HFFc6 (cell line): ENCODE results near the gene TMEM190. TPM values are rescaled to one million over a fixed set of nuclear protein-coding genes. Genes with fewer than 3 reads are reported as not detected.

ENCODE experiments used
- DNase-seq: peaks from one replicate; pipeline ENCODE4 v3.0.0-alpha.2; 2018
- H3K27ac Mint-ChIP-seq: 2 replicates; pipeline ENCODE4 v1.8.0; 2020; ENCODE audit warnings: mild to moderate bottlenecking, mixed read lengths
- H3K27me3 Mint-ChIP-seq: 2 replicates; pipeline ENCODE4 v1.8.0; 2021; ENCODE audit warnings: mild to moderate bottlenecking, moderate library complexity, mixed read lengths; ENCODE audit not compliant: insufficient read depth
- H3K36me3 Mint-ChIP-seq: 2 replicates; pipeline ENCODE4 v1.8.0; 2021; ENCODE audit warnings: low read depth, mixed read lengths
- H3K4me1 Mint-ChIP-seq: 2 replicates; pipeline ENCODE4 v1.8.0; 2020; ENCODE audit warnings: low read depth, mixed read lengths
- H3K4me3 Mint-ChIP-seq: 2 replicates; pipeline ENCODE4 v1.8.0; 2020; ENCODE audit warnings: mild to moderate bottlenecking, moderate library complexity, mixed read lengths
- H3K9me3 Mint-ChIP-seq: 2 replicates; pipeline ENCODE4 v1.8.0; 2020; ENCODE audit warnings: mild to moderate bottlenecking, mixed read lengths
- CTCF ChIP-seq: fragments of 200-600 bp; sonication (generic); IDR thresholded peaks from 2 replicates; pipeline ENCODE4 v1.5.0; 2021; ENCODE audit warnings: antibody characterized with exemption, mild to moderate bottlenecking
- total RNA-seq, 6 experiments: library from RNA; stranded (reverse); fragmentation: NEBNext Ultra II Directional; extraction: Animal tissue kit (Norgen Biotek cat#: 25700); gene quantifications; 2 replicates in 1 of 6; 3 replicates in 5 of 6; pipeline ENCODE4 v1.2.3, GENCODE V29; 2021

TMEM190 gene
- total RNA-seq, 6 experiments from 2014 or later, result 0.33 to 1.1 (median 0.61) TPM; not detected in 3

GRCh38 chr19:55348317-55349034 is 28.1 kb upstream of the TMEM190 start:
- Mint-ChIP-seq H3K4me3 (no peak overlapping the region), H3K27me3 (peaks cover 12% of the 10 kb centered on the region), H3K27ac (no peak overlapping the region), H3K9me3 (no peaks in the 10 kb centered on the region), H3K36me3 (no peaks in the 10 kb centered on the region; the same call in 1 of the 2 replicates), H3K4me1 (peaks cover 11% of the 10 kb centered on the region)
- DNase-seq, result no peak
- no peak for TF ChIP-seq CTCF

GRCh38 chr19:55350620-55351315 is 25.9 kb upstream of the TMEM190 start:
- no peak for DNase-seq
- H3K27ac Mint-ChIP-seq, result no peak overlapping the region
- peaks cover 12% of the 10 kb centered on the region for H3K27me3 Mint-ChIP-seq
- no peaks in the 10 kb centered on the region for H3K36me3 Mint-ChIP-seq
- no peak overlapping the region for H3K4me3 Mint-ChIP-seq
- no peak for TF ChIP-seq CTCF
- H3K9me3 Mint-ChIP-seq, result no peaks in the 10 kb centered on the region
- peaks cover under 1% of the 10 kb centered on the region; the same call in 1 of the 2 replicates for H3K4me1 Mint-ChIP-seq

- H3K27ac Mint-ChIP-seq, result no peak overlapping the region
- H3K9me3 Mint-ChIP-seq, result no peaks in the 10 kb centered on the region
- peaks cover 16% of the 10 kb centered on the region for H3K27me3 Mint-ChIP-seq
- H3K4me3 Mint-ChIP-seq, result no peak overlapping the region
- H3K36me3 Mint-ChIP-seq, result no peaks in the 10 kb centered on the region
- TF ChIP-seq CTCF, result no peak
- no peaks in the 10 kb centered on the region for H3K4me1 Mint-ChIP-seq
- DNase-seq, result no peak
Measured at GRCh38 chr19:55352040-55352439, 24.6 kb upstream of the TMEM190 start.

GRCh38 chr19:55352549-55353145 is 24.0 kb upstream of the TMEM190 start:
- Mint-ChIP-seq H3K27me3 (peaks cover 17% of the 10 kb centered on the region), H3K4me1 (no peaks in the 10 kb centered on the region), H3K9me3 (no peaks in the 10 kb centered on the region), H3K4me3 (no peak overlapping the region), H3K36me3 (no peaks in the 10 kb centered on the region), H3K27ac (no peak overlapping the region)
- DNase-seq, result no peak
- no peak for TF ChIP-seq CTCF

GRCh38 chr19:55353356-55353802 is 23.2 kb upstream of the TMEM190 start:
- Mint-ChIP-seq H3K4me1 (no peaks in the 10 kb centered on the region), H3K9me3 (no peaks in the 10 kb centered on the region), H3K36me3 (no peaks in the 10 kb centered on the region), H3K27me3 (peaks cover 18% of the 10 kb centered on the region), H3K4me3 (peak overlapping the region; percentile 55), H3K27ac (no peak overlapping the region)
- no peak for DNase-seq
- TF ChIP-seq CTCF, result no peak
